ENCODE measurements around the gene CYLD.

CYLD gene

GRCh38 chr16:50752471-50753235, 10.8 kb downstream of the CYLD start:
- H3K27ac ChIP-seq (ENCODE audit: low read depth, low read length): no peak overlapping the region
- H3K27me3 ChIP-seq (ENCODE audit: control insufficient read depth, insufficient read depth, low read length): no peaks in the 10 kb centered on the region
- no peak overlapping the region for H3K9ac ChIP-seq (ENCODE audit: low read length)
- H3K4me3 ChIP-seq (ENCODE audit: low read length): no peak overlapping the region
- H3K36me3 ChIP-seq (ENCODE audit: control insufficient read depth, insufficient read depth, low read length): peaks cover 8% of the 10 kb centered on the region
- peaks cover 2% of the 10 kb centered on the region for H3K4me1 ChIP-seq (ENCODE audit: control insufficient read depth, insufficient read depth, low read length)

GRCh38 chr16:50756473-50756872, 14.6 kb downstream of the CYLD start:
- Histone ChIP-seq H3K9ac (ENCODE audit: low read length) (no peak overlapping the region), H3K36me3 (ENCODE audit: control insufficient read depth, insufficient read depth, low read length) (peaks cover 4% of the 10 kb centered on the region), H3K27ac (ENCODE audit: low read depth, low read length) (no peak overlapping the region), H3K27me3 (ENCODE audit: control insufficient read depth, insufficient read depth, low read length) (no peaks in the 10 kb centered on the region), H3K4me3 (ENCODE audit: low read length) (no peak overlapping the region), H3K4me1 (ENCODE audit: control insufficient read depth, insufficient read depth, low read length) (no peaks in the 10 kb centered on the region)

DNA sequence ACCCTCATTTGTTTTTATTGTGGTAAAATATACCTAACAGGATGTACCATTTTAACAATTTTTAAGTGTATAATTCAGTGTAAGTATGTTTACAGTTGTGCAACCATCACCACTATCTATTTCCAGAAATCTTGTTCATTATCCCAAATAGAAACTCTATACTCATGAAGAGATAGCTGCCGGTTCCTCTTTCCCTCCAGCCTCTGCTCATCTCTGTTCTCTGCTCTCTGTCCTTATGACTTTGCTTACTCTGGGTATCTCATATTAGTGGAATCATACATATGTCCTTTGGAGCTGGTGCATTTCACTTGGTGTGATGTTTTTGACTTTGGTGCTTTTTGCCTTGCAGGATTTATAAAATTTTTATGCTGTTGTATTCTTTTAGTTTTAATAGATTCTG, 19.4 kb downstream of the CYLD start:
- H3K27ac ChIP-seq (ENCODE audit: low read depth, low read length): no peak overlapping the region
- H3K27me3 ChIP-seq (ENCODE audit: control insufficient read depth, insufficient read depth, low read length): no peaks in the 10 kb centered on the region
- H3K9ac ChIP-seq (ENCODE audit: low read length): no peak overlapping the region
- no peaks in the 10 kb centered on the region for H3K4me1 ChIP-seq (ENCODE audit: control insufficient read depth, insufficient read depth, low read length)
- no peak overlapping the region for H3K4me3 ChIP-seq (ENCODE audit: low read length)
- H3K36me3 ChIP-seq (ENCODE audit: control insufficient read depth, insufficient read depth, low read length): no peaks in the 10 kb centered on the region

DNA sequence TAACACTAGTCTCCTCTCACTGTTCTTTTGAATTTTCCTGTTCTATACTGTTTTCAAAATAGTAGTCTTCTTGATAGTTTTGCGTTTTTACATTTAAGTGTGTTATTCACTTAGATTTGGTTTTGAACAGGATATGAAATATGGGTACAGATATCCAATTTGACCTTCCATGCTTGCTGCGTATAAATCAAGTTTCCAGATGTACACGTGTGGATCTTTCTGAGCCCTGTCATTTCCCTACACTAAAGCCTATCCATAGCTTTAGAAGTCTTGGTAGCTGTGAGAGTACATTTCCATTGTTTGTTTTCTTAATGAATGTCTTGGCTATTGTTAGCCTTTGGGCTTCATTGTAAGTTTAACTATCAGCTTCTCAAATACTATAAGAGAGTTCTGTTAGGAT, 20.4 kb downstream of the CYLD start:
- Histone ChIP-seq H3K36me3 (ENCODE audit: control insufficient read depth, insufficient read depth, low read length) (no peaks in the 10 kb centered on the region), H3K27me3 (ENCODE audit: control insufficient read depth, insufficient read depth, low read length) (no peaks in the 10 kb centered on the region), H3K4me3 (ENCODE audit: low read length) (no peak overlapping the region), H3K9ac (ENCODE audit: low read length) (no peak overlapping the region), H3K27ac (ENCODE audit: low read depth, low read length) (no peak overlapping the region), H3K4me1 (ENCODE audit: control insufficient read depth, insufficient read depth, low read length) (no peaks in the 10 kb centered on the region)

GRCh38 chr16:50763211-50763610, 21.3 kb downstream of the CYLD start:
- Histone ChIP-seq H3K4me1 (ENCODE audit: control insufficient read depth, insufficient read depth, low read length) (no peaks in the 10 kb centered on the region), H3K4me3 (ENCODE audit: low read length) (no peak overlapping the region), H3K36me3 (ENCODE audit: control insufficient read depth, insufficient read depth, low read length) (no peaks in the 10 kb centered on the region), H3K9ac (ENCODE audit: low read length) (no peak overlapping the region), H3K27ac (ENCODE audit: low read depth, low read length) (no peak overlapping the region), H3K27me3 (ENCODE audit: control insufficient read depth, insufficient read depth, low read length) (no peaks in the 10 kb centered on the region)

DNA sequence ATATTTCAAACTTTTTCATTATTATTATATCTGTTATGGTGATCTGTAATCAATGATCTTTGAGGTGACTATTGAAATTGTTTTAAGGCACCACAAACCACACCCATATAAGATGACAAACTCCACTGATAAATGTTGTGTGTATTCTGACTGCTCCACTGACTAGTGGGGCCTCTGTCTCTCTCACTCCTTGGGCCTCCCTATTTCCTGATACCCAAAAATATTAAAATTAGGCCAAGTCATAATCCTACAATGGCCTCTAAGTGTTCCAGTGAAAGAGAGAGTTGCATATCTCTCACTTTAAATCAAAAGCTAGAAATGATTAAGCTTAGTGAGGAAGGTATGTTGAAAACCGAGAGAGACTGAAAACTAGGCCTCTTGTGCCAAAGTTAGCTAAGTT, 23.4 kb downstream of the CYLD start:
- H3K27me3 ChIP-seq (ENCODE audit: control insufficient read depth, insufficient read depth, low read length): no peaks in the 10 kb centered on the region
- no peak overlapping the region for H3K4me3 ChIP-seq (ENCODE audit: low read length)
- H3K27ac ChIP-seq (ENCODE audit: low read depth, low read length): no peak overlapping the region
- H3K36me3 ChIP-seq (ENCODE audit: control insufficient read depth, insufficient read depth, low read length): no peaks in the 10 kb centered on the region
- H3K9ac ChIP-seq (ENCODE audit: low read length): no peak overlapping the region
- no peaks in the 10 kb centered on the region for H3K4me1 ChIP-seq (ENCODE audit: control insufficient read depth, insufficient read depth, low read length)

DNA sequence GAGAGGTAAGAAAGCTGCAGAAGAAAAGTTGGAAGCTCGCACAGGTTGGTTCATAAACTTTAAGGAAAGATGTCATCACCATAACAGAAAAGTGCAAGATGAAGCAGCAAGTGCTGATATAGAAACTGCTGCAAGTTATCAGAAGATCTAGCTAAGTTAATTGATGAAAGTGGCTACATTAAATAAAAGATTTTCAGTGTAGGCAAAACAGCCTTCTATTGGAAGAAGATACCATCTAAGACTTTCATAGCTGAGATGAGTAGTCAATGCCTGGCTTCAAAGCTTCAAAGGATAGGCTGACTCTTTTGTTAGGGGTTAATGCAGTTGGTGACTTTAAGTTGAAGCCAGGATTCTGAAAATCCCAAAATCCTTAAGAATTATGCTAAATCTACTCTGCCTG, 24.0 kb downstream of the CYLD start:
- no peak overlapping the region for H3K27ac ChIP-seq (ENCODE audit: low read depth, low read length)
- H3K27me3 ChIP-seq (ENCODE audit: control insufficient read depth, insufficient read depth, low read length): no peaks in the 10 kb centered on the region
- H3K9ac ChIP-seq (ENCODE audit: low read length): no peak overlapping the region
- H3K4me1 ChIP-seq (ENCODE audit: control insufficient read depth, insufficient read depth, low read length): no peaks in the 10 kb centered on the region
- H3K4me3 ChIP-seq (ENCODE audit: low read length): no peak overlapping the region
- no peaks in the 10 kb centered on the region for H3K36me3 ChIP-seq (ENCODE audit: control insufficient read depth, insufficient read depth, low read length)

DNA sequence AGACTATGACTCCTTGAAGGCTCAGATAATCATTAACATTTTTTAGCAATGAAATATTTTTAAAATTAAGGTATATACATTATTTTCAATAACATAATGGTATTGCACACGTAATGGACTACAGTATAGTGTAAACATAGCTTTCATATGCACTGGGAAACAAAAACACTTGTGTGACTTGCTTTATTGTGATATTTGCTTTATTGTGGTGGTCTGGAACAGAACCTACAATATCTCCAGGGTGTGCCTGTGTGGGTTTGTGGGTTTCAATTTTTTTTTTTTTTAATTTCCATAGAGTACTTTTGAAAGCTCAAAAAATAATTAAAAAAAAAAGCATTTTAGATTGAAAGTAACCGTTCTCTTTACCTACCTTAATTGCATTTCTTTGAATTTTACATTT, 25.3 kb downstream of the CYLD start:
- Histone ChIP-seq H3K27me3 (ENCODE audit: control insufficient read depth, insufficient read depth, low read length) (no peaks in the 10 kb centered on the region), H3K4me1 (ENCODE audit: control insufficient read depth, insufficient read depth, low read length) (no peaks in the 10 kb centered on the region), H3K9ac (ENCODE audit: low read length) (no peak overlapping the region), H3K4me3 (ENCODE audit: low read length) (no peak overlapping the region), H3K36me3 (ENCODE audit: control insufficient read depth, insufficient read depth, low read length) (no peaks in the 10 kb centered on the region), H3K27ac (ENCODE audit: low read depth, low read length) (no peak overlapping the region)

DNA sequence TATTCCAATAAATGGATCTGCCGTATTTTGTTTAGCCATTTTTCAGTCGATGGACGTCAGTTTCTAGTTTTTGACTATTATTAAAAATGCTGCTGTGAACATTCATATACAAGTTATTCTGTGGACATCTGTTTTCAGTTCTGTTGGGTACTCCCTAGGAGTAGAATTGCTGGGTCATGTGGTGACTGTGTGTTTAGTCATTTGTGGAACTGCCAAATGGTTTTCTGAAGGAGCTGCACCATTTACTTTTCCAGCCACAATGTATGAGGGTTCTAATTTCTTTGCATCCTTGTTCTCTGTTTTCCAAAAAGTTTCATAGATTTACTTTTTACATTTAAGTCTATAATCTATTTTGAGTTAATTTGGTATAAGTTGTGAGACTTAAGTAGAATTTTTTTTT, 29.5 kb downstream of the CYLD start:
- peaks cover 2% of the 10 kb centered on the region for H3K36me3 ChIP-seq (ENCODE audit: control insufficient read depth, insufficient read depth, low read length)

DNA sequence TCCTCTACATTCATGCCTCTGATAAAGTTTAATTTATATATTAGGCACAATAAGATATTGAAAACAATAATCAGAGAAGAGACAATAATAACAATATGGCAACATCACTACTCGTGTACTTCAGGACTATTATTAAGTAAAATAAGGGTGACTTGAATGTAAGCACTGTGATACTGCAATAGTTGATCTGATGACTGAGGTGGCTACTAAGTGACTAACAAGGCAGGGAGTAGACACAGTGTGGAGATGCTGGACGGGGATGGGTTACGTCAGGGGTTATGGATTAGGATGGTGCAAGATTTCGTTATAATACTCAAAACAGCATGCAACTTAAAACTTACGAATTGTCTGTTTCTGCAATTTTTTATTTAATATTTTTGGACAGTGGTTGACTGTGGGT, 32.5 kb downstream of the CYLD start:
- Histone ChIP-seq H3K36me3 (ENCODE audit: control insufficient read depth, insufficient read depth, low read length) (peaks cover 2% of the 10 kb centered on the region), H3K27me3 (ENCODE audit: control insufficient read depth, insufficient read depth, low read length) (no peaks in the 10 kb centered on the region)

More for the DNA sequence above, 29.5 kb downstream of the CYLD start:
- Histone ChIP-seq H3K9ac (ENCODE audit: low read length) (no peak overlapping the region), H3K4me3 (ENCODE audit: low read length) (no peak overlapping the region), H3K27me3 (ENCODE audit: control insufficient read depth, insufficient read depth, low read length) (no peaks in the 10 kb centered on the region), H3K27ac (ENCODE audit: low read depth, low read length) (no peak overlapping the region), H3K4me1 (ENCODE audit: control insufficient read depth, insufficient read depth, low read length) (no peaks in the 10 kb centered on the region)

GRCh38 chr16:50774960-50775359, 33.1 kb downstream of the CYLD start:
- Histone ChIP-seq H3K9ac (ENCODE audit: low read length) (no peak overlapping the region), H3K27ac (ENCODE audit: low read depth, low read length) (no peak overlapping the region), H3K4me3 (ENCODE audit: low read length) (no peak overlapping the region), H3K27me3 (ENCODE audit: control insufficient read depth, insufficient read depth, low read length) (no peaks in the 10 kb centered on the region), H3K4me1 (ENCODE audit: control insufficient read depth, insufficient read depth, low read length) (no peaks in the 10 kb centered on the region), H3K36me3 (ENCODE audit: control insufficient read depth, insufficient read depth, low read length) (peaks cover 2% of the 10 kb centered on the region)

More for the DNA sequence above, 32.5 kb downstream of the CYLD start:
- Histone ChIP-seq H3K27ac (ENCODE audit: low read depth, low read length) (no peak overlapping the region), H3K4me3 (ENCODE audit: low read length) (no peak overlapping the region), H3K4me1 (ENCODE audit: control insufficient read depth, insufficient read depth, low read length) (no peaks in the 10 kb centered on the region), H3K9ac (ENCODE audit: low read length) (no peak overlapping the region)

GRCh38 chr16:50776037-50776436, 34.2 kb downstream of the CYLD start:
- Histone ChIP-seq H3K27me3 (ENCODE audit: control insufficient read depth, insufficient read depth, low read length) (no peaks in the 10 kb centered on the region), H3K4me1 (ENCODE audit: control insufficient read depth, insufficient read depth, low read length) (no peaks in the 10 kb centered on the region), H3K36me3 (ENCODE audit: control insufficient read depth, insufficient read depth, low read length) (peaks cover 2% of the 10 kb centered on the region), H3K4me3 (ENCODE audit: low read length) (no peak overlapping the region), H3K27ac (ENCODE audit: low read depth, low read length) (no peak overlapping the region), H3K9ac (ENCODE audit: low read length) (no peak overlapping the region)

All from rectal smooth muscle tissue (tissue), 1 donor.